Stimulated activated CD4-positive, alpha-beta T cell treated with anti-CD3 and anti-CD28 coated beads, Interleukin-4, amount 100 ng/mL, for 1 hour (primary cell): ENCODE results near the gene TRPM3.

ENCODE experiments used
- DNase-seq: peaks from one replicate; pipeline ENCODE4 v3.0.0-alpha.2; 2020

The TRPM3 gene

DNA sequence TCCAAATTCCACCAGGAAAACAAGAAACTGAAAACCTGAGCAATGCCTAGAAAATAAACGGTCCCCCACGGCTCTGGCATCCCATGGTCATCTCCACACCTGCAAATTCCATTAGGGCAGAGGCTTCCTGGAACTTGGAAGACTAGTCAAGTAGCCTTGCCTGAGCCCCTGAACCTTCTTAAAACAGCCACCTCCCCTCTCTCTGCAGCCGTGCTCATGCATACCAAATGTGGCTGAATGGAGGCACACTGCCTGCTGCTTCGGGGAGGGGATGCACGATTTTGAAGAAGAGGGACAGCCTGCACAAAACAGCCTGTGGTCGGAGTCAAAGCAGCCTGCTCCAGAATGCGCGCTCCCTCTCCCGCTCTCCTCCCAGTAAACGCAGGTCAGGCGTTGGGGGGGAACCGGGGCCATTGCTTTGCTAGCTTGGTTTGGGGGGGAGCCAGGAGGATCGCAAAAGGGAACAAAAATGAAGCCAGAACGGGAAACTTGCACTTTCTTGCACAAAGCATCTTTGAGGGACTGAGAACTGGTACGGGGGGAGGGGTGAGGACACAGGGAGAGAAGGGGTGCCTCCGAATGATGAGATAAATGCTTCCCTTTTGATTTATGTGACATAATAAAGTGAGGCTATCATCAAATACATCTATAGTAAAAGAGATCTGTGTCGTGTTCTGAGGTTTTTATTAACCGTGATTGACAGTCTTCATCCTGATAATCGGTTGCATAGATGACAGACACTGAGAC lies at the start of gene TRPM3:
TSS of gene TRPM3 (minus strand) at position 347 of the 747 bp plus-strand sequence. CDS start at position 80, 267 bp downstream.
- DNase-seq = no peak

DNA sequence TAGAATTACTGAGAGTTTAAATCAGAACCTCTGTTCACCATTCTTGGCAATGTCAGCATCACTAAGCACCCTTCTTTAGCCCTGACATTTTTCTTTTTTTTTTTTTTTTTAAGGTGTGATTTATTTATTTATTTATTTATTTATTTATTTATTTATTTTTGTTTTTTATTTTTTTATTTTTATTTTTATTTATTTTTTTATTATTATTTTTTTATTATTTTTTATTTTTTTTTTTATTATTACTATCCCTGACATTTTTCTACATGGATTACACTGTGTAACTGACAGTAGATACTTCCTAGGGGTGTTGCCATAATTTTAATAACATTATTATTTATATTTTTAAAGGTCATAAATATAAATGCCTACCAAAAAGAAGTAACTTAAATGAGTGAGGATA lies 47.0 kb upstream of the TRPM3 start:
- no peak for DNase-seq

DNA sequence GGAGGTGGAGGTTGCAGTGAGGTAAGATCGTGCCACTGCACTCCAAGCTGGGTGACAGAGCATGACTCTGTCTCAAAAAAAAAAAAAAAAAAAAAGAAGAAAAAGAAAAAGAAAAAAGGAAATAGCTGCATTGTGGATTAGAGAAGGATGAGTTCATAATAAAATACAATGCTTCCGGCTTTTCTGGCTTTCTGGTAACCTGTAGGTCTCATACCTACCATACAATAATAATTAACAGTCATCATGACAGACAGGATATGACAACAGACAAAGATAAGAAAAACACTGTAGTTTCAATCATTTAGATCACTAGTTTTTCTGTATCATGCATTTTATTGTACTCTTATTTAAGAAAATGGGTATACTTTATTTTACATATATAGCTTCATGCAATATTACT lies 40.7 kb upstream of the TRPM3 start:
- no peak for DNase-seq

DNA sequence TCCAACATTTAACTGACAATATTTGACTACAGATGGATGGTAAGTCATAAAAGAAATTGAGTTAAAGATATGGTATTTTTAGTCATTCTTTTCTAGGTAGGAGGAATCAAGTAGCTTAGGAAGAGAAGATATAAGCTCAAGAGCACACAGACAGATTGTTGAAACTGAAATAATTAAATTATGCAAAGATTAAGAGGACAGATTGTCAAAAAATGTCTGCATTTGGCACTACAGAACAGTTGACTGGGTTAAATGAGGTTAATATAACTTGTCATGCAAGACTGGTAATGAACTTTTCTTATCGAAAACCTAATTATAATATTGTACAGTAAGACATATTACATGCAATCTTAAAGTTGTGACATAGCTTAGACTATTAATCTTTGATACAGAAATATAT lies 36.3 kb upstream of the TRPM3 start:
- DNase-seq = no peak

DNA sequence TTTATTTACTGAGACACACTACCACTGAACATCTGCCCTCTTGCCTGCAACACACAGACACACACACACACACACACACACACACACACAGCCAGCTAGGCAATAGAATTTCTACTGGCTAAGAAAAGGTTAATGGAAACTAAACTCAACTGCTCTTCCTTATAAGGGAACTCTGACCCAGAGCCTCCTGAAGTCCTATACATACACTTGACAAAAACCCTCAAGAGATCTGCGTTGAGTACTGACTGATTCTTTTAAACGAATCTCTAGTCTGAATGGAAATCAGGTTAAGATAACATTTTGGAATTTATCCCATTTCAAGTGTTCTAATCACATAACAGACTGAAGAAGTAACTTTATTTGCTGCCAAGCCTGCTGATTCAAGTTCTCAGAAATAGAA lies 25.9 kb upstream of the TRPM3 start:
- DNase-seq = no peak

DNA sequence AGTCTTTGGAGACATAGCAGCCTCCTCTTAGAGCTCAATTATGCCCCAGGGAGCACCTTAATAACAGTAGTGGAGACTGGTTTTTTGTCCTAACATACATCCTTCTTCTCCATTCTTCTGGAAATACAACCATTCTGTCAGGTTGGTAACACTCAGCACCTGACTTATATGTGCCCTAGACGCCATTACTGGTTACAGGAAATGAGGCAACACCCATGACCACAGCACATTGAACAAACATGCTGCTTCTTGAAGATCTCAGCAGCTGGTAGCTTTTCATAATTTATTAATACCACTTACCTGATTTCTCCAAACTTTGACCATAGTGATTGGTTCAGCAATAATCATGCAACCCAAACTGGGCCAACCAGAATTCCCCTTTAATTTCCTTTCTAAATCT lies 25.1 kb upstream of the TRPM3 start:
- DNase-seq = no peak

DNA sequence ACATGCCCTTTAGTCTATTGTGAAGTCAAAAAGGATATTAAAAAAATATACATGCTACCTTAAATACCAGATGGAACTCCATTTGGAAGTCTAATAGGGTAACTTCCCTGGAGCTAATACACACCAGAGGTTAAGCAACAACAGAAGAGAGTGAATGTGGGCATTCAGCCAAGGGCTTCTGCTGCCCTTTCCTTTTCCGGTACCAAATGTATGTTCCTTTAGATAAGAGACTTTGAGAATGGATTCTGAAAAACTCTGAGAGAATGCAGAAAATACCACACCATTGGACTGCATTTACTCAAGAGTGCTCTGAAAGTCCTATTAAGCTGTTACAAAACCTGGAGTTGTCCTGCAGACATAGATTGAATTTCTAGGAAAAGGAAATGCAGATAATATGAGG lies 23.8 kb upstream of the TRPM3 start:
- DNase-seq = no peak

DNA sequence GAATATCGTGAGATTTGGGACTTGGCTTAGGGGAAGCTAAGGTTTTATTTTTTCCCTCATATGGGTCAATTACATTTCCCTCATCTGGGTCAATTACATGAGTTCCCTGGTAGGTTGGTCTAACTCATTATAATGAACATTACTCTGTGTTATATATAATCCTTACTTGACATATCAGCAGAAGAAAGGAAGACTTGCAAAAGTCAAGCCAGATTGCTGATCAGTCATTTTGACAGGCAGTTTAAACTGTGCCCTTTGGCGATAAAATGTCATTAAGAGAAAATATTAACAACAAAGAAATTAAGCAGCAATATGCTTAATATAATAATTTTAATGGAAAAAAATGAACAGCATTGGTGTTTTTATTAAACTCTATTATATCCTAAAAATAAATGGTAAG lies 23.1 kb upstream of the TRPM3 start:
- no peak for DNase-seq

DNA sequence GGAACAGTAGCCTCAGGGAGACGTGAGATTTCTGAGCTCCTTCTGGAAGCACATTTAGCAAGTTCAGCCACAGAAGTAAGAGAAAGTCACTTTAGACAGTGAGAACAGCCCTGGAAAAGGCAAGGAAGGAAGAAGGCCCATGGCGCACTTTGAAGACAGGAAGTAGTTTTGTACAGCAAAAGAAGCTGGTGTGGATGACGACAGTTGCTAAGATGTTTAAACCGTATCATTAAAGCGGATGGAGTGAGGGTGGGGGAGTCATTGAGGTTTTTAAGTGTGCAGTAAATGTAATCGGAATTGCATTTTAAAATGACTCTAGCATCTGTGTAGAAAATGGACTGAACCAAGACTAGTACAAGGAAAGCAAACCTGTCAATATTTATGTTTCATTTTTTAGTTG lies 15.3 kb upstream of the TRPM3 start:
- DNase-seq = no peak

DNA sequence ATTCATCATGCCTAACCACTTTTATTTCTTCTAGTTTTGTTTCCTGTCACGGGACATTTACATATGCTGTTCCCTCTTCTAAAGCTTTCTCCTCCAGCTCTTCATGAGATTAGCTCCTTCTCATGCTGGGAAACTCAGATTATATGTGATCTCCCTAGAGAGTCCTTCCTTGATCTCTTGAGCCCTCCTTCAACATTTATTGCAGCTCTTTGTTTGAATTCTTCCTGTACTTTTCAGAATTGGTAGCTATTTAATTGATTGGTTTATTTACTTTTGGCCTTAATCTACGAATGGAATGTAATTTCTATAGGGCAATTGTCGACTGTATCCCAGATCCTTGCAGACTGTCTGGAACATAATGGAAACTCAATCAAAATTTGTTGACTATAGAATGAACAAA lies 9.7 kb upstream of the TRPM3 start:
- no peak for DNase-seq

DNA sequence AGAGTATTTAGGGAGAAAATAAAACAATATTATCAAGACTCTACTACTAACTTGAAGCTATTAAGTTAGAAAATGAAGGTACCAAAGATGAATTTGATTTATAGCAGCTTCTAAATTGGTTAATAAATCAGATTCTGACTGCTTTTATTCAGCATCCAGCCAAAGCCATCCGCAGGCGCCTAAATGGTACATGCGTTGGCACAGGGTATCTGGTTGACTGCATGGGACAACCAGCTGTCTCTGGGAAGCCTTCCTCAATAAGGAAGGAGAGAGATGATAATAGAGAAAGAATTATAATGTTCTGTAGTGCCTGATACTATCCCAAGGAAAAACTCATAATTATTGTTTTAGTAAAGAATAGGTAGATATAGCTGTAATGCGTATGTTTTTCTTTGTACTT lies 9.1 kb upstream of the TRPM3 start:
- no peak for DNase-seq

DNA sequence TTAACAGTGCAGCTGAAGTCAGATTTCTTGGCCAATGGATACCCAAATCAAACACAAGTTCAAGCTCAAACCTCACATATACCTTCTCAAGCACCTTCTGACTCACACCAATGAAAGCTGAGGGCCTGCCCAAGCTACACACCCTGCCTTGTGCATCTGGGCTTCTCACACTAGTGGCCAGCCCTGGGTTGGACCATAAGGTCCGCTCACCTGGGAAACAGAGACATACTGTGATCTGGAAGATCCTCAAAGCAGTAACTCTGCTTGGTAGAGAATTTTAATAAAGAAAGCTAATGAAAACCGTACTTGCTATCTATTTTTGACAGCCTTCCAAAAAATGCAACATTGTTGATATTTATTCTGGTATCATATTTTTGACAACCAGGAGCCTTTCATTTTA lies 7.4 kb upstream of the TRPM3 start:
- DNase-seq = no peak

DNA sequence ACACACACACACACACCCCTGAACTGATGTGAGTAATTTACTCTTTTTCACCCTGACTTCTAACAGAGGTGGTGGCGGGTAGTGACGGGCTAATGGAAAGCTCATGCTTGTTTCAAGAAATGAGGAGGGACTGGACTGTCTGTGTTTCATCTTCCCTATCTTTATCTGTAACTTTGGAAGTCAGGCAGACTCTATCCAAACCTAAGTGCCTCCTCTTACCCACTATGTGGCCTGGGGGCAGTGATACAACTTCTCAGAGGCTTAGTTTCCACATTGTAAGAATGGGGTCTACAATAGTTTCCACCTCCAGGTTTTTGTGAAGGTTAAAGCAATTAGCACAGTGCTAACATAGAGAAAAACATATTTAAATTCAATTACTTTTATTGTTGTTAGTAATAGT lies 5.9 kb upstream of the TRPM3 start:
- no peak for DNase-seq

DNA sequence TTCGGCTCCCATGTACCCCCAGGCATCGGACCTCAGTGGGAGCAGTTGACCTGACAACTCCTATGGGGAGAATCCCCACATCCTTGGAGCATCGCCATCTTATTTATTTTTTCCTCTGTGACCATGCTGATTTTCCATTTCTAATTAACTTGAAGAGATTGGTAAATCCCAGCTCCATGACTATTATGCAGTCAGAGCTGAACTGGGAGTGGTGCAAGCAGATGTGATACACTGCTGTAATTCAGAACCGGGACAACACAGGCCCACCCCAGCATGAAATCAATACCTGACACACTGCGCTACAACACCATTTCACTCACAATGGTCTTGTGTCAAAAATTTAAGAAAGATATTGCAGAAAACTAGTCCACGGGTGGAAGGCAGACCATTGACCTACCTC lies 1.0 kb upstream of the TRPM3 start:
- no peak for DNase-seq

DNA sequence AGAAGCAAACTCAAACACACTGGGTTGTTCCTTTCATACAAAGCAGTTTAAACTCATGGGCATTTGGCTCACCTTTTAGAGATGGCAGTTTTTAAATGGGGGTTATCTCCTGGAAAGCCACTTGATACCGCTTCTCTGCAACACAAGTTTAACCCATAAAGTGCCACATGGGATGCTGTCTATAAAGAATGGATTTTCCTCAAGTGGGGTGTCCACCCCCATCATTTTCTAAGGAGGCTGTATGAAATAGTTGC lies 528 bp upstream of the TRPM3 start:
- DNase-seq = no peak

DNA sequence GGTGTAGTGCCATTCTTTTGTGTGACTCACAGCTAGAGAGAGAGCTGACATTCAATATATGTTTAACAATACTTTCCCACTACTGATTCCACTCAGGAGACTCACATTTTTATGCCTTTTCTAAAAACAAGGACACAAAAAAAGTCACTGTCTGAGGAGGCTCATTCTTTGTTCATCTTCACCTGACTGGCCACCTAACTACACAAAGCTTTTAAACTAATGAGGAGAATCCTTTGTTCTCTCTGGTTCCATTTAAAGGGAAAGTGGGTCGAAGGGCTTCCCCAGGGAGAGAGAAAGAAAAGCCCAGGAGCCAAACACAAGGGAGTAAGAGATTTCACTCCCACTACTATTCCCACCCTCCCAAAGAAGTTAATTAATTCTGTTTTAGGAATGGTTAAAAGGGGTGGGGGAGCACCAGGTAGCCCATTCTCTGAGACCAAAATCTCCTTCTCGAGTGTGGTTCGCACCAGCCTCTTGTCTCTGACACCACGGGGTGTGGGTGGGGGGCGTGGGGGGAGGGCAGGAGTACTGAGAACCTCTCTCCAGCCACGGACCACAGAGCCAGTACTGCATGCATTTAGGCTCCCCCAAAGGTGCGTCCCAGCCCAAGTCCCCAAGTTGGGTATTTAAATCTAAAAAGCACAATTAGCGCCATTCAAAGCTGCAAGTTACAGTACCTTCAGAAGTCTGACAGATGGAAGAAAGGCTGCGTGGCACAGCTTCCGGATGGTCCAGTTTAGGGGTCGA lies 747 bp downstream of the TRPM3 start:
- no peak for DNase-seq

DNA sequence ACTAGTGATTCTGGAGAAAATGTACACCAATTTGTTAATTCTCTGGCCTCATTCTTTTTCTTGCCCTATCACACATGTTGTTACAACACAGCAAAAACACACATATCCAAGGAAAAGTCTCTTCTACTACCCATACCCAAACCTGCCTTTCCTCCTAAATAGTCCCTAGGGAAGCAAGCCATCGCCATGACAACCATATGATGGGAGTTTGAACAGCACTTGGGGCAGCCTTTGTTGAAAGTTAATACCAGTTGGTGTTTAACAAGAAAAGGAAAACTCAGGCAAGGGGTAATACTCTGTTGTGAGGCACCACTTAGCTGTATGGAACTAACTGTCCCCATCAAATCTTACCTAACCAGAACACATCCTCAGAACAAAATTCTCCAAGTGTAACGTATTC lies 1.7 kb downstream of the TRPM3 start:
- DNase-seq = no peak

DNA sequence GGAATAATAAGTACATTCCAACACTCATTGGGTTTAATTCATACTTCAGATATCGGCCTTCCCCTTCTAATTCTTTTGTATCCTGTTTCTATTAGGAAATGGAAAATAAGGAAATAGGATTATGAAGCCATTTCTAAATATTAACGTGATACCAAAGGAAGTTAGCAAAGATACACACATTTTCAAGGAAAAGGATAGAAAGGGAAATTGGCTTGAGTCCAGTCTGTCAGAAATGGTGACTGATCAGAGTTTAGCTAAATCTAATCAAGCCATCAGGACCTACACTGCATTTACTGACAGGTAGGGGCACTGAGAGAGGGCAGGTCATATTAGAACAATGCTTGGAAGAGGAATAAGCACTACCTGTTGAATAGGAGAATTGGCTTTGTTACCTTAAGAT lies 3.1 kb downstream of the TRPM3 start:
- DNase-seq = no peak

DNA sequence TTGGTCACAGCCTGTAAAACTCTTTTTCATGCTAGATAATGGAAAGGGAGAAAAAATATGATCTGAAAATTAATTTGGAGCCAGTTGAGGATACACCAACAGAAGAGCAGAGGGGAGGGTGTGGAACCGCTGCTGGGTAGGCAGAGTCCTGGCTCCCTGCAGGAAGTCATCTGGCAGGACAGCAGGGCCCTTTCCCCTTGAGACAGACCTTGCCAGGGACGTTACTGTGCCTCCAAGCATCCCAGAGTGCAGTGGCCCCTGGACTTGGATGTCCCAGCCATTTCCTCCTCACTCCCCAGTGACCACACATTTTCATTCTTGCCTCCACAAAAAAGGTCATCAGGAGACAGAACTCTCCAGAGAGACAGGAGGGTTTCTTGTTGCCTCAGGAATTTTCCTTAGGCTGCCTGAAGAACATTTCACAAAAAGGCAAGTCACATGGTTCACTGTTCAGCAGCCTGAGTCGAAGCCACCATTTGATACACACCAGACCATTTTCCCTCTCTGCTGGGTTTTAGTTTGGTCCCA lies 5.9 kb downstream of the TRPM3 start:
- no peak for DNase-seq

DNA sequence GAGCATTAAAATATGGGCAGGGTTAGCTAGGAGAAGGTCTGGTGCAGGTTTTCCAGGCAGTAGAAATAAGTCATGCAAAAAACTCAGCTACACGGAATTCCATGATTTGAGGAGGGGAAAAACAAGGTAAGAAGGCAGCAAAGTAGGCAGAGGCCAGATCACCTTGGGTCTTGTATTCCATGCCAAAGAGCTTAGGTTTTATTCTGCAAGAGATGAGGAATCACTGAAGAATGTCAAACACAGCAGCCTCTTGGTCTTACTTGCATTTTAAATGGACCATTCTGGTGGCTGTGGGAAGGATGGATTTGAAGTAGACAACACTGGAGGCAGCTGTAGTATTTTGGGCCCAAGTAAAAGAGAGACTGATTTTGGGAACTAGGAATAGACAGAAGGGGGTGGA lies 8.6 kb downstream of the TRPM3 start:
- no peak for DNase-seq

DNA sequence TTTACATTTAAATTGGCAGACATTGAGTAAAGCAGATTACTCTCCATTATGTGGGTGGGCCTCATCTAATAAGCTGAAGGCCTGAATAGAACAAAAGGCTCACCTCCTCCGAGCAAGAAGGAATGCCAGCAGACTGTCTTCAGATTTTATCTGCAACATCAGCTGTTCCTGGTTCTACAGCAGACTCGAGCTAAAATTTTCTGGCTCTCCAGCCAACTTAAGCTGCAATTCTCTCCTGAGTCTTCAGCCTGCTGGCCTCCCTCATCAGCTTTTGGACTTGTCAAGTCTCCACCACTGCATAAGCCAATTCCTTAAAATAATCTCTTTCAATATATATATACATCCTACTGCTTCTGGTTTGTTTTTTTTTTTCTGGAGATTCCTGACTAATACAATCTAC lies 12.5 kb downstream of the TRPM3 start:
- no peak for DNase-seq

DNA sequence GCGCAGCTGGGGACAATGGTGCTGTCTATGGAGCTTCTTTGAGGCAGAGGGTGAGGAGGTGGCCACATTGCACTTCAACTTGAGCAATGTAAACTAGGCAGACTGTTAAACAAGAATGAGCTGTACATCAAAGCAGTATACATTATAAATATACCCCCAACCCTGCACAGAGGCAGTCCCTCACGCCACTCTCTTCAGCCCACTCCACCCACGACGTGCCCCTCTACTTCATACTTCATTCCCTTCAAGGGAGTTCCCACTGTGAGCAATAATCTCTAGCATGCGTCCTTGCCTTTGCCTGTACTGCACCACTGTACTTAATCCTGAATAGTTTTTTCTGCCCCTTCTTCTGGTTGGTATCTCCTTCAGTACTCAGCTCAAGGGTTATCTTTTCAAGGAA lies 14.4 kb downstream of the TRPM3 start:
- no peak for DNase-seq

DNA sequence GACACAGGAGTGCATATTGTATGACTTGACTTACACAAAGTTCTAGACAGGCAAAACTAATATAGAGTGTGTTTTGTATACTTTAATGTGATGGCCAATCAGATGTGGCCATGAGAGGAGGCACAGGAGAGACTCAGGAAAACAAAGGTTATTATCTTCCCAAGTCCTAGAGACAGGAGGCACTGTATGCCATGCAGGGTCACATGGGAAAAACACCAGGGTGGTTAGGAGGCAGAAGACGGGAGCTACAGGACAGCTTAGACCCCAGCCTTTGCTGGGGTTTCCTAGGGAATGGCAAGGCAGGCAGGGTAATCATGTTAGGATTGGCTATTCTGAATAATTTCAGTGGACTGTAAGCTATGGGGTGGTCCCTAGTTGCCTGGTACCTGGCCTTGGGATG lies 16.2 kb downstream of the TRPM3 start:
- DNase-seq = no peak

DNA sequence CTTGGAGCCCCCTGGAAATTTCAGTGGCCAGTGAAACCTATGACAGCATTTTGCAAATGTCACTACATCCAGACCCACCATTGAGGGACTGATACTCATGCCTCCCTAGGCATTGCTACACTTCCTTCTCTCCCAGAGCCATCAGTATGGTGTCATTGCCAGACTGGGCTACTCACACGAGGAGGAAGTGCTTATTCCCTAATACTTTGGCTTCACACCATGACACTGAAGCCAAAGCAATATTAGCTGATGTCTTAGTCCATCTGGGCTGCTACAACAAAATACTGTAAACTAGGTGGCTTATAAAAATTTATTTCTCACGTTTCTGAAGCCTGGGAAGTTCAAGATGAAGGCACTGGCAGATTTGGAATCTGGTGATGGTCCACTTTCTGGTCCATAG lies 22.6 kb downstream of the TRPM3 start:
- DNase-seq = no peak

DNA sequence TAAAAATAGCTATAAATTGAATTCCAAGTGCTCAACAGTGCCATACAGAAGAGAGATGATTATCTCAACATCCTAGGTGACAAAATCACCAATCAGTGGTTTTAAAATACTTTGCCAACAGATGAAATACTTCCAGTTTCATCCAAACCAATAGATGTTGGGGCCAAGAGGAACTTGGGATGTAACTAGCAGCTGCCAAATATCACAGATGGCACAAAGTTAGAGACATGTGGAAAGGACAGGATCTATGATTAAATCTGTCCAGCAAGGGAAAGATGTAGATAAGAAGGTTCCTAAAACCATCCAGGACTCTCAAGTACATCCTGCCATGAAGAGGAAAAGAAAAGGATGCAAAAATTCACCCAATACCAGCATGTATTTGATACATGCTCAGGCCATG lies 23.8 kb downstream of the TRPM3 start:
- no peak for DNase-seq
